Transverse colon (tissue), 4 donors: Measurements from ENCODE around the gene PPFIA4.

Experiments used
- EP300 ChIP-seq: sonication (generic); formaldehyde crosslinking; IDR thresholded peaks from one replicate; pipeline ENCODE4 v1.6.1; 2017; ENCODE audit warnings: antibody characterized with exemption, low read depth
- POLR2A ChIP-seq: fragments of 450-650 bp; IDR thresholded peaks from one replicate; pipeline ENCODE4 v1.6.1; 2016; ENCODE audit warnings: antibody characterized with exemption, mild to moderate bottlenecking, moderate library complexity
- POLR2AphosphoS5 ChIP-seq, 3 donors: sonication (generic); formaldehyde crosslinking; IDR thresholded peaks; one replicate each; pipeline ENCODE4 v1.6.1; 2016; ENCODE audit warnings: antibody characterized with exemption in 3 of 3
- TF ChIP-seq, protein P1 (sequence below), 5 experiments: fragments of 200-600 bp in 3 of 5; fragments of 450-650 bp in 2 of 5; sonication (generic) in 3 of 5; IDR thresholded peaks; 1 replicate in 2 of 5; 2 replicates in 3 of 5; pipeline ENCODE4 v1.5.1; 2016 to 2017; ENCODE audit warnings: antibody characterized with exemption in 5 of 5, inconsistent platforms in 3 of 5, mild to moderate bottlenecking in 2 of 5, moderate library complexity in 1 of 5

DNA sequence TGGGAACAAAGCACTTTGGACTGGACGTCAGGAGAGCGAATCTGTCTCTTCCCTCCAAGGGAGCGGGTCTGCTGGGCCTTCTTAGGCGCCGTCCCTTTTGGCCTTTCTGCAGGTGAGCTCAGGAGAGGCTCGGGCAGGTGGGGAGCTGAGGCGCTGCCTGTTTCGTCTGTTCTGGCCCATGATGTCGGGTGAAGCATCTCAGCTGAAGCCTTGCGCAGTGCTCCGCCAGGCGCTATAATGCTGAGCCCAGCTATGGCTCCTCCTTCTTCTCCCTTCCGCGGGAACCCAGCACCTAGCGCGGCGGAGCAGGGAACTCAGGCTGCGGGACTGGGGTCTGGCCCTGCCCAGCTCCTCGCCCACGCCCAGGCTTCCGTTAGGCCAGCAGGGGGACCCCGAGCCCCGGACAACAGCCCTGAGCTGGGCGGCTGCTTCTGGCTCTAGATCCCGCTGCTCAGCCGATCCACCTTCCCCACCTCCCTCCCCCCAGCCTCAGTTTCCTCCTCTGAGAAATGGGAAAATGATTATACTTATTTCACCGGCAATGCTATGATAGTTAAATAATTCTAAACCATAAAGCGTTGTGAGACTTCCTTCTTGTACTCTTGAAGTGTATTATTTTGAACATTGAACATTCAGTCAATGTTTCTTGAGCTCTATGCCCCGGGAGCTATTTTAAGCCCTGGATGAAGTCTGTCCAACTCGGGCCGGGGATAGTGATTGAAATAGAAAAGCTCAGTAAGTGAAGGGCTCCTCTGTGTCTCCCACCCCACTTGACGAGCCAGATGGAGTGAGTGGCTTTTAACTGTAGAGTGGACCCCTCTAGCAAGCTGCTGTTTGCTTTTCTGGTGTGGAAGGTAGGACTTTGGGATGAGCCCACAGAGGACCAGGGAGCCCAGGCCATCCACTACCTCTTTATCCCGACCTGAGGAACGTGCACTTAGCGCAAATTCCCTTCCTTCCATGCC lies 91.6 kb downstream of the PPFIA4 start:
- no peak for TF ChIP-seq POLR2A
- TF ChIP-seq, protein P1, sequence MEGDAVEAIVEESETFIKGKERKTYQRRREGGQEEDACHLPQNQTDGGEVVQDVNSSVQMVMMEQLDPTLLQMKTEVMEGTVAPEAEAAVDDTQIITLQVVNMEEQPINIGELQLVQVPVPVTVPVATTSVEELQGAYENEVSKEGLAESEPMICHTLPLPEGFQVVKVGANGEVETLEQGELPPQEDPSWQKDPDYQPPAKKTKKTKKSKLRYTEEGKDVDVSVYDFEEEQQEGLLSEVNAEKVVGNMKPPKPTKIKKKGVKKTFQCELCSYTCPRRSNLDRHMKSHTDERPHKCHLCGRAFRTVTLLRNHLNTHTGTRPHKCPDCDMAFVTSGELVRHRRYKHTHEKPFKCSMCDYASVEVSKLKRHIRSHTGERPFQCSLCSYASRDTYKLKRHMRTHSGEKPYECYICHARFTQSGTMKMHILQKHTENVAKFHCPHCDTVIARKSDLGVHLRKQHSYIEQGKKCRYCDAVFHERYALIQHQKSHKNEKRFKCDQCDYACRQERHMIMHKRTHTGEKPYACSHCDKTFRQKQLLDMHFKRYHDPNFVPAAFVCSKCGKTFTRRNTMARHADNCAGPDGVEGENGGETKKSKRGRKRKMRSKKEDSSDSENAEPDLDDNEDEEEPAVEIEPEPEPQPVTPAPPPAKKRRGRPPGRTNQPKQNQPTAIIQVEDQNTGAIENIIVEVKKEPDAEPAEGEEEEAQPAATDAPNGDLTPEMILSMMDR (IDR thresholded peaks at IDR 0.05), result peak; percentile 59 to 75 (median 65)
- no peak for TF ChIP-seq EP300
- TF ChIP-seq POLR2AphosphoS5 (IDR thresholded peaks at IDR 0.05), result no peak
